ENCODE data around the gene DIO2. TPM values are rescaled to one million over a fixed set of nuclear protein-coding genes. Genes with fewer than 3 reads are reported as not detected.

DIO2 gene
- total RNA-seq, 2 experiments from 2014 or later, result 0.16 to 0.23 TPM

GRCh38 chr14:80188571-80188970, 22.7 kb downstream of the DIO2 start:
- intact Hi-C loops (cut with micrococcal nuclease; ENCODE audit: unreplicated experiment), result no loop called here
- no TSS peak for BruUV-seq (replicated peaks)
- H3K27ac ChIP-seq (ENCODE audit: low read depth, low read length, poor library complexity, severe bottlenecking), result no peak overlapping the region
- no peak overlapping the region for H3K4me2 ChIP-seq (ENCODE audit: low read length)
- H3K4me1 ChIP-seq (ENCODE audit: insufficient read depth, low read length, poor library complexity, severe bottlenecking), result no peaks in the 10 kb centered on the region
- H3K9me3 ChIP-seq (ENCODE audit: low read length), result no peaks in the 10 kb centered on the region
- TF ChIP-seq CTCF (conservative IDR thresholded peaks at IDR 0.05; ENCODE audit: low read length) (no peak), EZH2phosphoT487 (IDR thresholded peaks at IDR 0.05; ENCODE audit: borderline replicate concordance, low read depth, low read length) (no peak)
- CTCF ChIA-PET (ENCODE audit: unreplicated experiment), result no interaction called here
- H3K4me3 ChIP-seq (ENCODE audit: low read depth, low read length, poor library complexity, severe bottlenecking), result no peak overlapping the region
- H3K9me2 ChIP-seq (ENCODE audit: insufficient read depth, low read length), result no peaks in the 10 kb centered on the region
- no peak overlapping the region for H2AFZ ChIP-seq (ENCODE audit: low read length)
- H3K79me2 ChIP-seq (ENCODE audit: insufficient read depth, low read depth, low read length), result no peaks in the 10 kb centered on the region
- no peaks in the 10 kb centered on the region for H4K20me1 ChIP-seq (ENCODE audit: insufficient read depth, low read length)
- no peak for DNase-seq (ENCODE audit: low spot score)
- POLR2A ChIA-PET, result interaction anchor here (0.6 to 0.7 kb wide), 3 partner anchors 27 to 525 kb away, joined by 3 to 4 read pairs (median 3); no protein-coding TSS in a partner anchor
- no peaks in the 10 kb centered on the region for H3K36me3 ChIP-seq (ENCODE audit: insufficient read depth, low read length)

GRCh38 chr14:80186301-80186800, 25.0 kb downstream of the DIO2 start:
- no peaks in the 10 kb centered on the region for H3K9me2 ChIP-seq (ENCODE audit: insufficient read depth, low read length)
- H2AFZ ChIP-seq (ENCODE audit: low read length), result no peak overlapping the region
- CTCF ChIA-PET (ENCODE audit: unreplicated experiment), result no interaction called here
- BruUV-seq (replicated peaks), result no TSS peak
- H3K27ac ChIP-seq (ENCODE audit: low read depth, low read length, poor library complexity, severe bottlenecking), result no peak overlapping the region
- POLR2A ChIA-PET, result no interaction called here
- no peaks in the 10 kb centered on the region for H3K9me3 ChIP-seq (ENCODE audit: low read length)
- intact Hi-C loops (cut with micrococcal nuclease; ENCODE audit: unreplicated experiment), result no loop called here
- H3K36me3 ChIP-seq (ENCODE audit: insufficient read depth, low read length), result no peaks in the 10 kb centered on the region
- H3K79me2 ChIP-seq (ENCODE audit: insufficient read depth, low read depth, low read length), result no peaks in the 10 kb centered on the region
- no peak overlapping the region for H3K4me3 ChIP-seq (ENCODE audit: low read depth, low read length, poor library complexity, severe bottlenecking)
- H3K4me2 ChIP-seq (ENCODE audit: low read length), result no peak overlapping the region
- H3K4me1 ChIP-seq (ENCODE audit: insufficient read depth, low read length, poor library complexity, severe bottlenecking), result no peaks in the 10 kb centered on the region
- no peaks in the 10 kb centered on the region for H4K20me1 ChIP-seq (ENCODE audit: insufficient read depth, low read length)
- DNase-seq (ENCODE audit: low spot score), result no peak
- no peak for TF ChIP-seq EZH2phosphoT487 (IDR thresholded peaks at IDR 0.05; ENCODE audit: borderline replicate concordance, low read depth, low read length)
- TF ChIP-seq CTCF (conservative IDR thresholded peaks at IDR 0.05; ENCODE audit: low read length), result no peak

GRCh38 chr14:80176893-80177292, 34.4 kb downstream of the DIO2 start:
- H3K4me2 ChIP-seq (ENCODE audit: low read length), result no peak overlapping the region
- intact Hi-C loops (cut with micrococcal nuclease; ENCODE audit: unreplicated experiment), result no loop called here
- no peaks in the 10 kb centered on the region for H3K79me2 ChIP-seq (ENCODE audit: insufficient read depth, low read depth, low read length)
- no peaks in the 10 kb centered on the region for H3K4me1 ChIP-seq (ENCODE audit: insufficient read depth, low read length, poor library complexity, severe bottlenecking)
- BruUV-seq (replicated peaks), result no TSS peak
- DNase-seq (ENCODE audit: low spot score), result no peak
- no peak overlapping the region for H3K4me3 ChIP-seq (ENCODE audit: low read depth, low read length, poor library complexity, severe bottlenecking)
- no peak overlapping the region for H2AFZ ChIP-seq (ENCODE audit: low read length)
- H3K27ac ChIP-seq (ENCODE audit: low read depth, low read length, poor library complexity, severe bottlenecking), result no peak overlapping the region
- ChIA-PET POLR2A (no interaction called here), CTCF (ENCODE audit: unreplicated experiment) (no interaction called here)
- no peaks in the 10 kb centered on the region for H3K9me2 ChIP-seq (ENCODE audit: insufficient read depth, low read length)
- H4K20me1 ChIP-seq (ENCODE audit: insufficient read depth, low read length), result no peaks in the 10 kb centered on the region
- H3K36me3 ChIP-seq (ENCODE audit: insufficient read depth, low read length), result no peaks in the 10 kb centered on the region
- TF ChIP-seq CTCF (conservative IDR thresholded peaks at IDR 0.05; ENCODE audit: low read length) (no peak), EZH2phosphoT487 (IDR thresholded peaks at IDR 0.05; ENCODE audit: borderline replicate concordance, low read depth, low read length) (no peak)
- H3K9me3 ChIP-seq (ENCODE audit: low read length), result no peaks in the 10 kb centered on the region

Measured in OCI-LY7 (cell line).